HuH-7.5 (cell line): Measurements from ENCODE around the gene ALOXE3.
"Not testable (repeated sequence)": the region's sequence is repeated elsewhere in the genome, so short reads cannot be mapped to it uniquely, and the experiment has no call there.

ENCODE experiments used
- DNase-seq: peaks from one replicate; pipeline ENCODE4 v3.0.0; 2011; ENCODE audit warnings: low spot score

The ALOXE3 gene

DNA sequence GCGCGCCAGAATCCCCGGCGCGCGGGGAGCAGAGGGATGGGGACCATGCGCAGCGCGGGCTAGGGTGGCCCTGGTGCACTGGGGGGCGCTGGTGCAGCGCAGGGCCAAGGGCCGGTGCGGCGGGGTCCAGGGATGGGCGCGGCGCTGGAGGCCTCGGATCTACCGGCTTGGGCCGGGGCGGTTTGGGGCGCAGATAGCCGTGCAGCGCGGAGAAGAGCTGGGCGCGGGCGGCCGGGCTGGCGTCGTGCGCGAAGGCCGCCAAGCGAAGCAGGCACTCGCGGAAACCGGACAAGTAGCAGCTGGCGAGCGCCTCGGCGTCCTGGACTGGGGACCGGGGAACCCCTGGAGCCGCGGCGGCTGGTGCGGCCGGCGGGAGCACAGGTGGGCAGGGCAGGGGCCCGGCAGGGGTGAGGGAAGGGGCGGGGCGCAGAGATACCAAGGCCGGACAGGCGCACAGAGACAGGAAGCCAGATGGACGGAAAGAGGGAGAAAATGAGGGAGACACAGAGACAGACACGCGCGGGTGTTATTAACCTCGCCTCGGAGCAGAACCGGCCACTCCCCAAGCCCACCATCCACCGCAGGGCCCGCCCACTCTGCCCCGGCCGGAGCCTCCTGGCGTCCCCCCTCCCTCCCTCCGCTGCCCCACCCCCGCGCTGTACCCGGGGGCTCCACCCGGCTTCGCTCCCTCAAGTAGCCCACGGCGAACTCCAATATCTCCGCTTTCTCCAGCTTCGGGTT lies 3.5 kb upstream of the ALOXE3 start:
- DNase-seq: peak; percentile 60

DNA sequence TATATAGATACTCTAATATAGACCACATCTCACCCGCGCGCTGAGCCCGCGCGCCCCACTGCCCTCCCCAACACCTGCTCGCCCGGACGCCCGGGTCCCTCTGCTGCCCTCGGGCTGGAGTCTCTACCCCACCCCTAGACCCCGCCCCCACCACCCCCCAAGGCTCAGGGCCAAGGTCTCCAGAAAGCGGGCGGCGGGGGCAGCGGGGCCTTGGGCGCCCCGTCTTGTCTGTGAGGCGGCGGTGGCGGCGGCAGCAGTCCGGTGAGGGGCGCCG lies 3.0 kb upstream of the ALOXE3 start:
- no peak for DNase-seq

DNA sequence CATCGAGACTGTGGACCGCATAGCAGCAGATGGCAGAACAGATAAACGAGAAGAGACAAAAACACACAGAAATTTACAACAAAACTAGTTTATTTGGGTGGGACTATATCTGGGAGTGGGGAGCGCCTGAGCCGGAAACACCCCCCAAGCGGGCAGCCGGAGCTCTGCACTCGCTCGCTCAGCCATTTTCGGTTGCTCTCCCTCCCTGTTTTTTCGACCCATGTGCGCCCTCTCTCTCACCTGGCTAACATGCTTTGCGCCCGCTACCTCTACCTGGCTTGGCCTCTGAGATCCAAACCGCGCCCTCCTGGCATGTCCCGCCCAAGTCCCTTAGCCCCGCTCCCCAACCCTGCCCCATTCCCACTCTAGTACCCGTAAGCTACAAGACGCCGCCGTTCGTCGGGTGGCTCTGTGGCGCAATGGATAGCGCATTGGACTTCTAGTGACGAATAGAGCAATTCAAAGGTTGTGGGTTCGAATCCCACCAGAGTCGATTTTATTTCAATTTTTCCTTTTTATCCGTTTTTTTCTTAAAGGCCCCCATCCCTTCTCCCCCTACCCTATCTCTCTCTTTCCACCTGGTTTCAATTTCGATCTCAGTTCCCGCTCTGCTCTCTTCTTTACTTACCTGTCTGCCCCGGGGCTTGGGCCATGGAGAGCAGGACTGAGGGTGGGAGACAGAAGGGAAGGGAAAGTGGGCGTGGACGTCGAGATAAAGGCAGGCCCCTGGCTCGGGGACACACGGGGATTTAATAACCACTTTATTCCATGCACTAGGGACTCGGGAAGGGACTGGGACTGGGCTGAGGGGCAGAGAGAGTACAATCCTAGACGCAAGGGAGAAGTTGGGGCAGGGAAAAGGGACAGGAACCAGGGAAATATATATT lies 2.4 kb upstream of the ALOXE3 start:
- DNase-seq: peak; percentile 52

DNA sequence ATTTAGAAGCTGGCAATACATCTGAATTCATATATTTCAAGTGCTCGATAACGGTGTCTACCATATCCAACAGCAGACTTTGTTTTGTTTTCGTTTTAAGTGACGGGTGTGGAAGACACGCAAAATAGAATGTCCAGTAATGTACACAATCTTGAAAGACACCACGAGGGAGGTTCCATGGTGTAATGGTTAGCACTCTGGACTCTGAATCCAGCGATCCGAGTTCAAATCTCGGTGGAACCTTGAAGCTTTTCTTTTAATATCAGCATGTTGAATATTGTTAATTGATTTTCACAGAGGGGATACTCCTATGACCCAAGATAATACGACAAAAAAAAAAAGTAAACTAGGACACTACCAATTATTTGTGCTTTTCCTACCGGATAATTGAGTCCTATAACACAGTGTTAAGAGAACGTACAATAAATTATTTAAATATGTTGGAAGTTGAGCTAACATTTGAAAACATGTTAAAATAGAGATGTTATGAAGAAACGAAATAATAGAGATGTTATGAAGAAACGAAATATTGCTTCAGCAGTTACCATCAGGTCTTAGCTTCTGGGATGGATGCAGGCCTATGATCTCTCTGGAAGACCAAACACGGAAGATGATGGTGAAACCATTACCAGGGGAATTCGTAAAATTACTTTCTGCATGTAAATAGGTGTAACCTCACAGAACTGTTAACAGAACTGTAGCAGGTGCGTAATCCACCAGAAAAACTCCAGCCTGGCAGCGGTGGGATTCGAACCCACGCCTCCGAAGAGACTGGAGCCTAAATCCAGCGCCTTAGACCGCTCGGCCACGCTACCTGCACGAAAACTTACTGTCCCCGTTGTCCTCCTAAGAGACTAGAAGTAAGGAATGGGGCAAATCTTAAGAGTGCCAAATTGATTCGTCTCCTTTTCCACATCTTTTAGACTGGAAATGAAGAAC lies 1.5 kb upstream of the ALOXE3 start:
- peak; percentile 62 for DNase-seq

DNA sequence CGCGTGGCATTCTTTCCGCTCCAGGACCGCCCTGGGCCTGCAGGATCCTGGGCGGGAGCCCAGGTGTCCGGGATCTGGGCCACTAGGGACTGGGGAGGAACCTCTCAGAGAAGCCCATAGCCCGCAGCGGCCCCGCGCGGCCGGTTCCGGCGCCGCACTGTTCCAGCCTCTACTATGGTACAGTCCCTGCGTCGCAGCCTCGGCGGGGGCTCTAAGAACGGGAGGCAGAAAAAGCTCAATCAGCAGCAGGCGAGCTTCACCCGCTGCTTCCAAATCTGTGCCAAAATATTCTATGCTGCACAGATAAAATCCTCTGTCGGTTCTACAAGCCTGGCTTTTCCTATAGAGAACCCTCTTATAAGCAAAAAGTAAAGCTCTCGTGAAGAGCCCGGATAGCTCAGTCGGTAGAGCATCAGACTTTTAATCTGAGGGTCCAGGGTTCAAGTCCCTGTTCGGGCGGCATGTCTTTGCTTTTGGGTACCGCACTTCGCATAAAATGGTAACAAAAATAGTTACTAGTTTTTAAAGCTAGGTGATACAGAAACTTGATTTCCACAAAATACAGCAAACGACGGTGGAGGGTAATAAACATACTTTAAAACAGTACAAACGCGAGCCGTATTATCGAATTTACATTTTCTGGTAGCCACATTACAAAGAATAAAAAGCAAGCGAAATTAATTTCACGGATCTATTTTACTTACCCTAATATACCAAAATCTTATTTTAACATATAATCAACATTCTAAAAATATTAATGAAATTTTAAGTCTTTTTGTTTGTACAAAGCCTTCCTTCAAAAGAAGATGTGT lies 661 bp upstream of the ALOXE3 start:
- peak; percentile 78 for DNase-seq

DNA sequence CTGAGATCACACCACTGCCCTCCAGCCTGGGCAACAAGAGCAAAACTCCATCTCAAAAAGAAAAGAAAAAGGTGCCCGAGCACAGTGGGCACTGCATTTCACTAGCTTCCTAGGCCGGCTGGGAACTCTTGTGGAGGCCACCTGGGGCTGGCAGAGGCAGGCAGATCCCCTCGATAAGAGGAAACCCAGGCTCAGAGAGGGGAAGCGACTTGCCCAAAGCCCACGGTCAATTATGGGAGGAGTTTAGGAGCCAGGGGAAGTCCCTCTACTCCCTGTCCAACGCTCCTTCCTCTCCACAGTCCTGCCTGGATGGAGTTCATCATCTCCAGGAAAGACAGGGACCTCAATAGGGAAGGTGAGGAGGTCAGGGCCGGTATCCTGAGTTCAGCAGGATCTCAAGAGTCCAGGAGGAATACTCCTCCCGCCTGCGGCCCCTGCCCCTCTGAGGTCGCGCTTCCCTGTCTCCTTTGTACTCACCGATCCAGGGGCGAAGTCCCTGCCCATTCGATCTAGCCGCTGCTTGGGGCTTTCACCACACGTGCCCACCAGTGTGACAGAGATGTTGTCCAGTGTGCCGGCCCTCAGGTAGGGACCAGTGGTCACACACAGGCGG lies 841 bp downstream of the ALOXE3 start:
- DNase-seq: no peak

DNA sequence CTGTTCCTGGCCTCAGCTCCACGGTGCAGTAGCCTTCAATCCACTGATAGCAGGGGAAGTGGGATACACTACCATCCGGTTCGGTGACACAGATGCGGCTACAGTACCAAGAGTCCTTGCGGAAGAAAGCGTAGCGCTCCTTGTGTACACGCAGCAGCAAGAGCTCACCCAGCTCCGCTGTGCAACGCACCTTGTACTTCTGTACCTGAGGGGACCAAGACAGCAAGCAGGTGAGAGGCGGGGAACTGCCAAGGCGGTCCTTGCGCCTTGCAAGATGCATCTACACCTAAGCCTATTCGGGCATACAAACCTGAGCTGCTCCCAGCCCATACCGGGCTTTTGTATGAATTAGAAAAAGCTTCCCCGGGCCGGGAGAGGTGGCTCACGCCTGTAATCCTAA lies 1.5 kb downstream of the ALOXE3 start:
- no peak for DNase-seq

DNA sequence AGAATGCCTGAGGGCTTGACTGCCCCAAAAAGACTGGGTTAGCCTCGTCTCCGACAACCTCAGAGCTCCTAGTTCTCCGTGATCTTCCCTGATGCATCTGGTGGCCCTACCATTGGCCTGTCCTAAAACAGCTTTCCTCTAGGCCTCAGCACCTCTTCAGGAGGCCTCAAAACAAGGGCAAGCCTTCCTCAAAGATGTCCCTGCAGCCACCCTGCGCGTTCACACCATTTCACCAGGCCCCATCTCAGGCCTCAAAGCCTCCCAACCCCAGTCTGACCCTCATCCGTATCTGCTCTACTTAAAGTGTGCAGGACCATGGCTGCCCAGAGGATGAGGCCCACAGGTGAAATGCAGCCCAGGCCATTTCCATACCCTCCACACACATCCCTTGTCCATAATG lies 7.4 kb downstream of the ALOXE3 start:
- DNase-seq: no peak

DNA sequence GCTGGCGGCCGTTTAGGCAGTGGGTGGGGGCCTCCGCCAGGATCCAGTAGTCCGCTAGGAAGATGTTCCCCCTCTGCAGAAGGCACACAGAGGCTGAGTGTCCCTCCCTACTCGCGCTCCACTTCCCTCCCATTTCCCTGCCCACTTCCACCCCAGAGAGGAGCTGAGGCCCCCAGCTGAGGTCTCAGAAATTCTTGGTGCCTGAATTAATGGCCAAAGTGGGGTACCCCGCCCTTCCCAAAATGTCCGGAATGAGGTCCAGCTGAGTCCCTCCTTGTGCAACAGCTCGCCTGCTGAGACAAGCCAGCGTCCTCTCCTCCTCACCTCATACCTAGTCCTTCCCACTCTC lies 7.9 kb downstream of the ALOXE3 start:
- DNase-seq: no peak

DNA sequence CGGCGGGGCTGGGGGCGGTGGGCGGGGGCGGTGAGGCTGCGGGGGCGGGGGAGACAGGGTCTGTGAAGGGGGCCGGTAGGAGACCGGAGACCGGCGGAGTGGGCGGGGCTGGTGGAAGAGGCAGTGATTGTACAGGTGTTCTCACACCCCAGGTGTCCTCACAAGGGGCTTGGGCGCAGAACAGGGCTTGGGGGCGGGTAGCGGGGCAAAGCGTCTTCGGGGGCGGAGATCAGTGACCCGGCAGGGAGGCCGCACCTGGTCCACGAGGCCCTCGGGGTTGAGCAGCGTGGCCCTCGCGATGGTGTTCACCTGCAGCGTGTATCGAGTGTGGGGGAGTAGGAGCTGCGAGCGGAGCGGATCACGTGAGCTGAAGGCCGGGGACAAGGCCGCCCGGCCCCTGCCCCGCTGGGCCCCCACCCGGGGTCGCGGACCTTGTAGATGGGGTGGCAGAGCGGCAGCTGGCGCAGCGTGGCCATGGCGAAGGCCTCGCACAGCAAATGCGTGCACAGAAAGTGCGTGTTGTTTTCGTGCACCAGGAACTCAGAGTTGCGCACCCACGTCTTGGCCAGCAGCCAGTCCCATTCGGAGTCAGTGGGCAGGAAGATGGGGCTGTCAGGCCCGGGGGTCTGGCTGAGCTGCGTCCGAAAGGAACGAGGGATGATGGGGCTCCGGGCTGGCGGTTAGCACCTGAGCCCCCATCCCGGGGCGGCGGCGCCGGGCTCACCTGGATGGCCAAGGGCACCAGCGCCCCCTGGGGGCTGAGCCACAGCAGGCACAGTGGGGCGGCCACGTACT lies 8.5 kb downstream of the ALOXE3 start:
- peak; percentile 73 for DNase-seq

DNA sequence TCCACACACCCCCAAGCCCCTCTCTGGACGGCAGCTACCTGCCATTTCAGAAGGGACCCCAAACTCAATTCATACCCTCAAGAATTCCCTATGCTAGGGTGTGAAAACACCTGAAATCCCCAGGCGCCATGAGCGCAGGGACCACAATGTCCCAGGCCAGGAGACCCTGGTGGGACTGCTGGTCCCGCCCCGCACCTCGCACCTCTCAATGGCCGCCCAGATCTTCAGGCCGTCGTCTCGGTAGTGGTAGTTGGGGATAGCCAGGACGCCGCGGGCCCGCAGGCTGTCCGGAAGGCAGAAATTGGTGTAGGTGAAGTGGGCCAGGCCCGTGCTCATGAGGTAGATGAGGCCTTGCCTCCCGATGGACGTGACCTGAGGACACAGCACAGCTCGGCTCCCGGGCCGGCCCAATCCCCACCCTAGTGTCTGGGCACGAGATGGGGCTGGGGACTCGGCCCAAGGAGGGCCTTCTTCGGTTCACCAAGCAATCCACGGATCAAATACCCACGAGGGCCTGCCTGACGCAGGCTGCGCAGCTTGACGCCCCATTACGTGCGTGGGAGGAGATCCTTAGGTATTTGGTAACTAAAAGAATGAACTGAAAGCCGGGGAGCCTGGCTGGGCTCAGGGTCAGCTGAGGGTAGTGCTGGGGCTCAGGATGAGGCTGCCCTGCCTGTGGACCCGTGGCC lies 9.2 kb downstream of the ALOXE3 start:
- DNase-seq: no peak

DNA sequence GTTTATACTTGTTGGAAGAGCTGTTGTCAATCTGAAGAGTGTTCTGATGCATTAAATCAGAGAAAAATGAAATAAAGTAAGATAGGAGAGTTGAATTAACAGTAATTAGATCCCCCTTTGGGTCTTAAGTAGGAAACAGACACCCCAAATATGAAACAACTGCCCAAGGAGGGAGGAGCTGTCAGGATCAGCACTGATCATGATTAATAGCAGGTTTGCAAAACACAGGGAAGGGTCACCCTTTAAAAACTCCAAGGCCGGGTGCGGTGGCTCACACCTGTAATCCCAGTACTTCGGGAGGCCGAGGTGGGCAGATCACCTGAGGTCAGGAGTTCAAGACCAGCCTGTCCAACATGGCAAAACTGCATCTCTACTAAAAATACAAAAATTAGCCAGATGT lies 11.3 kb downstream of the ALOXE3 start:
- not testable (repeated sequence) for DNase-seq

DNA sequence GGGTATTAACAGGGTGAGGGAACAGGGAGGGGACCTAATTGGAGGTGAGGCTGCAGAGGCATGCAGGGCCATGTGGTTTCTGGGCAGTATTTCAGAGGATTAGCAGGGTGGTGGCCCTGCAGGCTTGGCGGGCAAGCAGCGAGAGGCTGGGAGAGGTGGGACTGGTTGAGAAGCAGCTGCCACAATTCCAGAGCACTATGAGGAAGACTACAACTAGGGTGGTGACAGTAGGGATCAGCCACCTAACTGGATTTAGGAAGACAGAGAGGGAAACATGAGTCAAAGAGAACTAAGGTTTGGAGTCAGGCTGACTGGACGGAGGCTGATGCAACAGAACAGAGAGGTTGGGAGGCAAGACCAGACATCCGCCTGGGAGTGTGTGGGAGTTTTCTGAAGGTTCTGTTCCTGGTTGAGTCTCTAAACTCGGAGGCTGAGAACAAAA lies 12.3 kb downstream of the ALOXE3 start:
- DNase-seq: no peak

DNA sequence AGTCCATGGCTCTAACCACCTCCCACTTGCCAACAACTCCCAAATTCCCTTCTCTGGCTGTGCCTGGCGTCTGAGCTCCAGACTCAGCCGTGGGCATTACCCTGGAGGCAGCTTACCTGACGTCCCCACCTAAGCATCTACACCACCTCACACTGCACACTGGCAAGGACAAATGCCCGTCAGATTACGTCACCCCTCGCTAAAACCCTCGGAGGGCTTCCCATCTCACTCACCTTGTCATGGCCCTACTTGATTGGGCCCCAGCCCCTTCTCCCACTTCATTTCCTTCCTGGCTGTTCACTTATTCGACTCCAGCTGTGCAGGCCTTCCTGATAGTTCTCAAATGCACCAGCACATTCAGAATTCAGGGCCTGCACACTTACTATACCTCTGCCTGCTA lies 13.4 kb downstream of the ALOXE3 start:
- DNase-seq: no peak

DNA sequence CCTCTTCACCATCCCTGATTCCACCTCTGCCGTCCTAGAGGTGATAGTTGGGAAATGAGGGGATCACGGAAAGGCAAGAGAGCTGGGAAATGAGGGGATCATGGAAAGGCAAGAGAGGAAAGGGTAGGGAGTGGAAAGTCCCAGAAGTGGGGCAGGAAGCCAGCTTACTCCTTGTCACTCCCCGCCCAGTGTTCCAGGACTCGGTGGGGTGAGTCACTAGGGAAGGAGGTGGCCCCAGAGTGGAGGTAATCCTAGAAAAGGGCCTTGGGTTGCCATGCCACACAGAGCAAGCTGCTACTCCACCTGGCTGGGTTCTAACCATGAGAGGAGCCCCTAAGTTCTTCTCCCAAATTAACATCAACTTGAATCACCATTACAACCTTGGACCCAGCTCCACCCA lies 14.8 kb downstream of the ALOXE3 start:
- DNase-seq: no peak

DNA sequence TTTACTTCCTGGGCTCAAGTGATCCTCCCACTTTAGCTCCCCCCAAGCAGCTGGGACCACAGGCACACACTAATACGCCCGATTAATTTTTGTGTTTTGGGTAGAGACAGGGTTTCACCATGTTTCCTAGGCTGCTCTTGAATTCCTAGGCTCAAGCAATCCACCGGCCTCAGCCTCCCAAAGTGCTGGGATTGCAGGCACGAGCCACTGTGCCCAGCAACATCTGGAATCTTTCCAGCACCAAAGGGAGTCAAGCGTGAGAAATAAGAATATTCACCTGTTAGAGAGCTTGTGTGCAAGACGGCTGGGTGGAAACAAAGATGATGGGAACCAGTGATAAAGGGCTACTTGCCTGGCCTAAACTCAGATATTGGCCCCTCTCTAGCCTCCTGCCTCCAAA lies 16.6 kb downstream of the ALOXE3 start:
- no peak for DNase-seq

DNA sequence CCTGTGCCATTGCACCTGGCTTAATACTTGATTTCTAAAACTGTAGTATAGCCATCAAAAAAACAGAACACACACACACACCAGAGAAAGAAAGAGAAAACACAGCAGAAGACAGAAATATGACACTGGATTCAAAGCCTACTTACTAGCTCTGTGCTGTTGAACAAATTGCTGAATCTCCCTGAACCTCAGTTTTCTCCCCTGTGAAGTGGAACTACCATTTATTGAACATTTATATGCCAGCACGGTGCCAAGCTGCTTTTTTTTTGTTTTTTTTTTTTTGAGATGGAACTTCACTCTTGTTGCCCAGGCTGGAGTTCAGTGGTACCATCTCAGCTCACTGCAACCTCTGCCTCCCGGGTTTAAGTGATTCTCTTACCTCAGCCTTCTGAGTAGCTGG lies 17.6 kb downstream of the ALOXE3 start:
- DNase-seq: no peak

DNA sequence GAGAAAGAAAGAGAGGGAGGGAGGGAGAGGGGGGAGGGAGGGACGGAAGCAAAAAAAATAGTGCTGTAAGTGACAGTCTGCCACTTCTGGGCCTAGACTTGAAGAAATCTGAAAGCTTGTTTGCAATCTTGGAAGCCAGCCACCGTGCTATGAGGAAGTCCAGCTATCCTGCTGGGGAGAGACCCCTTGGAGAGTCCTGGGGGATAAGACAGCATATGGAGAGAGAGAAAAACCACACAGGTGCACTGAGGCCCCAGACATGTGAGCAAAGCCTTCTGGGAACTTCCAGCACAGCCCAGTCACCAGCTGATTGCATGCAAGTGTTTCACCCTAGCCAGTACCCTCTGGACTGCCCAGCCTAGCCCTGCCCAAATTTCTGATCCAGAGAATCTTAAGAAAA lies 18.2 kb downstream of the ALOXE3 start:
- DNase-seq: no peak

DNA sequence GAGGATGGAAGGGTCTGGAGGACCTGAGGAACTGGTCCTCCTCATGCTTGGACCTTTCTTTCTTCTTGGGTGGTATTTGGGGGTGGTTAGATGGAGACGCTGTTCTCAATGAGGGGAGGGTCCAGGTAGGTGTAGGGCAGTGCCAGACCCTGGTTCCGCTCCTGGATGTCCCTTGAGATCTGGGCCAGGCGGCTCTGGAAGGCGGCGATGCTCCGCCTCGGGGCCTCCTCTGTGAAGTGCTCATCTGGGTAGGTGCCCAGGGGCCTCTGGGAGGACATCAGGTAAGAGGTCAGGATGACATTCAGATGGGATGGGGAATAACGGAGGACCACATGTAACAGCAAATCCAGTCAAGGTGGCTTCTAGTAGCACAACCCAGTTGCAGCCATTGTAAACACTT lies 21.8 kb downstream of the ALOXE3 start:
- no peak for DNase-seq

DNA sequence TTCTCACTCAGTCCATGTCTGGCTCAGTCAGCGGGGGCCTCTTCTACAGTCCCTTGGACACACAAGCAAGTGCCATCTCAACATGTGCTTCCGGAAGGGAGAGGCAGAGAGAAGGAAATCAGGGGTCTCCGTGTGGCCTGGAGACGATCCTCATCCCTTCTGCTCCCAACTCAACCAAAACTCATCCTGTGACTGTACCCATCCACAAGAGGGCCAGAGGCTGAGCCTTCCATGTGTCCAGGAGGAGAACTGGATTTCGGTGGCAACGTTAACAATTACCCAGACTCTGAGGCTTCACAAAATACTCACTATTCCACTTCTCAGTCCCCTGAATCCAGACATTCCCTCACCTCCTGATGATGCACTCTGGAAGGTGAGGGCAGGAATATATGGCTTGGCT lies 23.0 kb downstream of the ALOXE3 start:
- no peak for DNase-seq
